ENCODE results near the gene UBE2O. TPM values are rescaled to one million over a fixed set of nuclear protein-coding genes. Genes with fewer than 3 reads are reported as not detected.

Gene UBE2O
- total RNA-seq, 2 experiments from 2014 or later, result 30.5 to 31.3 TPM

GRCh38 chr17:76440751-76441362, 12.1 kb downstream of the UBE2O start:
- CTCF ChIA-PET, result interaction anchor here (0.5 kb wide), 1 partner anchor 91 kb away, joined by 5 read pairs; no protein-coding TSS in a partner anchor
- POLR2A ChIA-PET, result no interaction called here
- peaks cover 45% of the 10 kb centered on the region for H3K4me1 Mint-ChIP-seq
- no peaks in the 10 kb centered on the region for H3K9me3 Mint-ChIP-seq
- no peaks in the 10 kb centered on the region for H3K36me3 Mint-ChIP-seq (ENCODE audit: low read depth)
- no peak overlapping the region for H3K4me3 Mint-ChIP-seq
- no peak overlapping the region for H3K27ac Mint-ChIP-seq
- DNase-seq, result no peak
- no peaks in the 10 kb centered on the region for H3K27me3 Mint-ChIP-seq

- Mint-ChIP-seq H3K9me3 (no peaks in the 10 kb centered on the region), H3K4me3 (no peak overlapping the region), H3K4me1 (peaks cover 32% of the 10 kb centered on the region), H3K27ac (no peak overlapping the region), H3K27me3 (no peaks in the 10 kb centered on the region), H3K36me3 (ENCODE audit: low read depth) (no peaks in the 10 kb centered on the region)
- no peak for DNase-seq
- CTCF ChIA-PET, result interaction anchor here (0.7 kb wide), 1 partner anchor 20 kb away, joined by 3 read pairs; no protein-coding TSS in a partner anchor
- POLR2A ChIA-PET, result no interaction called here
These were observed 13.5 kb downstream of the UBE2O start for GRCh38 chr17:76439314-76439928.

GRCh38 chr17:76438906-76439305, 14.0 kb downstream of the UBE2O start:
- no peak for DNase-seq
- Mint-ChIP-seq H3K36me3 (ENCODE audit: low read depth) (no peaks in the 10 kb centered on the region), H3K4me1 (peaks cover 30% of the 10 kb centered on the region), H3K27ac (no peak overlapping the region), H3K9me3 (no peaks in the 10 kb centered on the region), H3K4me3 (no peak overlapping the region), H3K27me3 (no peaks in the 10 kb centered on the region)
- ChIA-PET CTCF (interaction anchor here (0.7 to 1.5 kb wide), 2 partner anchors 15 to 20 kb away, joined by 3 read pairs; no protein-coding TSS in a partner anchor), POLR2A (interaction anchor here (0.6 kb wide), 1 partner anchor 11 kb away, joined by 8 read pairs; no protein-coding TSS in a partner anchor)

GRCh38 chr17:76437467-76438402, 15.2 kb downstream of the UBE2O start:
- no peak for DNase-seq
- H3K27me3 Mint-ChIP-seq, result no peaks in the 10 kb centered on the region
- H3K27ac Mint-ChIP-seq, result no peak overlapping the region
- ChIA-PET POLR2A (no interaction called here), CTCF (interaction anchor here (0.6 to 1.5 kb wide), 2 partner anchors 13 to 148 kb away, joined by 3 to 6 read pairs; partner anchors contain the start of gene ST6GALNAC2)
- peaks cover 21% of the 10 kb centered on the region for H3K4me1 Mint-ChIP-seq
- H3K9me3 Mint-ChIP-seq, result no peaks in the 10 kb centered on the region
- no peak overlapping the region for H3K4me3 Mint-ChIP-seq
- H3K36me3 Mint-ChIP-seq (ENCODE audit: low read depth), result no peaks in the 10 kb centered on the region

- Mint-ChIP-seq H3K9me3 (no peaks in the 10 kb centered on the region), H3K4me3 (no peak overlapping the region), H3K4me1 (peaks cover 4% of the 10 kb centered on the region), H3K27ac (no peak overlapping the region), H3K36me3 (ENCODE audit: low read depth) (no peaks in the 10 kb centered on the region), H3K27me3 (no peaks in the 10 kb centered on the region)
- POLR2A ChIA-PET, result interaction anchor here (0.6 kb wide), 2 partner anchors 16 to 348 kb away, joined by 3 to 4 read pairs; no protein-coding TSS in a partner anchor
- no peak for DNase-seq
- CTCF ChIA-PET, result interaction anchor here (1.1 to 1.8 kb wide), 4 partner anchors 9 to 38 kb away, joined by 4 to 7 read pairs (median 4); no protein-coding TSS in a partner anchor
These were observed 17.2 kb downstream of the UBE2O start for GRCh38 chr17:76435751-76436150.

GRCh38 chr17:76434870-76435269, 18.1 kb downstream of the UBE2O start:
- Mint-ChIP-seq H3K27ac (peak overlapping the region; percentile 9), H3K36me3 (ENCODE audit: low read depth) (no peaks in the 10 kb centered on the region), H3K9me3 (no peaks in the 10 kb centered on the region), H3K4me3 (no peak overlapping the region), H3K27me3 (no peaks in the 10 kb centered on the region), H3K4me1 (peaks cover 3% of the 10 kb centered on the region)
- no peak for DNase-seq
- CTCF ChIA-PET, result interaction anchor here (0.6 to 1.5 kb wide), 6 partner anchors 10 to 329 kb away, joined by 3 to 7 read pairs (median 4); no protein-coding TSS in a partner anchor
- POLR2A ChIA-PET, result no interaction called here

- H3K27ac Mint-ChIP-seq, result no peak overlapping the region
- ChIA-PET POLR2A (no interaction called here), CTCF (no interaction called here)
- DNase-seq, result no peak
- H3K9me3 Mint-ChIP-seq, result no peaks in the 10 kb centered on the region
- H3K4me1 Mint-ChIP-seq, result no peaks in the 10 kb centered on the region
- no peaks in the 10 kb centered on the region for H3K27me3 Mint-ChIP-seq
- no peaks in the 10 kb centered on the region for H3K36me3 Mint-ChIP-seq (ENCODE audit: low read depth)
- H3K4me3 Mint-ChIP-seq, result no peak overlapping the region
These were observed 19.3 kb downstream of the UBE2O start for GRCh38 chr17:76433693-76434092.

GRCh38 chr17:76432712-76433336, 20.1 kb downstream of the UBE2O start:
- Mint-ChIP-seq H3K4me3 (no peak overlapping the region), H3K36me3 (ENCODE audit: low read depth) (peaks cover 2% of the 10 kb centered on the region), H3K27ac (no peak overlapping the region), H3K27me3 (no peaks in the 10 kb centered on the region), H3K4me1 (no peaks in the 10 kb centered on the region), H3K9me3 (no peaks in the 10 kb centered on the region)
- ChIA-PET CTCF (no interaction called here), POLR2A (no interaction called here)
- DNase-seq, result peak; percentile 24

GRCh38 chr17:76432004-76432403, 20.9 kb downstream of the UBE2O start:
- POLR2A ChIA-PET, result no interaction called here
- H3K9me3 Mint-ChIP-seq, result no peaks in the 10 kb centered on the region
- H3K36me3 Mint-ChIP-seq (ENCODE audit: low read depth), result peaks cover 2% of the 10 kb centered on the region
- H3K27ac Mint-ChIP-seq, result no peak overlapping the region
- H3K27me3 Mint-ChIP-seq, result no peaks in the 10 kb centered on the region
- no peak for DNase-seq
- H3K4me3 Mint-ChIP-seq, result no peak overlapping the region
- CTCF ChIA-PET, result no interaction called here
- no peaks in the 10 kb centered on the region for H3K4me1 Mint-ChIP-seq

GRCh38 chr17:76431509-76431908, 21.4 kb downstream of the UBE2O start:
- Mint-ChIP-seq H3K4me3 (no peak overlapping the region), H3K27ac (no peak overlapping the region), H3K4me1 (no peaks in the 10 kb centered on the region), H3K27me3 (no peaks in the 10 kb centered on the region), H3K9me3 (no peaks in the 10 kb centered on the region), H3K36me3 (ENCODE audit: low read depth) (peaks cover 2% of the 10 kb centered on the region)
- ChIA-PET CTCF (no interaction called here), POLR2A (no interaction called here)
- no peak for DNase-seq

GRCh38 chr17:76428511-76428910, 24.4 kb downstream of the UBE2O start:
- Mint-ChIP-seq H3K9me3 (no peaks in the 10 kb centered on the region), H3K4me3 (no peak overlapping the region), H3K27me3 (no peaks in the 10 kb centered on the region), H3K27ac (no peak overlapping the region), H3K36me3 (ENCODE audit: low read depth) (peaks cover 2% of the 10 kb centered on the region), H3K4me1 (no peaks in the 10 kb centered on the region)
- ChIA-PET CTCF (interaction anchor here (0.7 to 2.2 kb wide), 3 partner anchors 20 to 1201 kb away, joined by 3 to 6 read pairs (median 3); no protein-coding TSS in a partner anchor), POLR2A (no interaction called here)
- no peak for DNase-seq

GRCh38 chr17:76427501-76428231, 25.3 kb downstream of the UBE2O start:
- no peak for DNase-seq
- no peaks in the 10 kb centered on the region for H3K9me3 Mint-ChIP-seq
- H3K27ac Mint-ChIP-seq, result no peak overlapping the region
- ChIA-PET POLR2A (no interaction called here), CTCF (interaction anchor here (1.7 to 2.2 kb wide), 2 partner anchors 19 to 30 kb away, joined by 3 to 6 read pairs; no protein-coding TSS in a partner anchor)
- no peaks in the 10 kb centered on the region for H3K4me1 Mint-ChIP-seq
- H3K27me3 Mint-ChIP-seq, result no peaks in the 10 kb centered on the region
- H3K36me3 Mint-ChIP-seq (ENCODE audit: low read depth), result peaks cover 2% of the 10 kb centered on the region
- no peak overlapping the region for H3K4me3 Mint-ChIP-seq

All from activated CD4-positive, alpha-beta T cell treated with anti-CD3 and anti-CD28 coated beads, Interleukin-2, amount 10 ng/mL, durations not matched to agents 7 days and 5 days (primary cell).